Measurements from ENCODE around the gene IFRD1. TPM values are rescaled to one million over a fixed set of nuclear protein-coding genes. Genes with fewer than 3 reads are reported as not detected.

IFRD1 gene
- total RNA-seq, 1 experiment from 2014 or later = 67.8 TPM

- Histone ChIP-seq H2BK12ac (ENCODE audit: insufficient read length, low read depth, low read length) (no peak overlapping the region), H4K91ac (ENCODE audit: insufficient read length, low read depth, low read length) (no peak overlapping the region), H3K27me3 (ENCODE audit: insufficient read depth, low read length) (no peaks in the 10 kb centered on the region), H3K4me1 (ENCODE audit: insufficient read depth, low read length) (no peaks in the 10 kb centered on the region), H3K4me2 (ENCODE audit: insufficient read depth, insufficient read length, low read length) (no peak overlapping the region), H3K9ac (ENCODE audit: extremely low read depth, insufficient read length, low read length) (no peak overlapping the region), H2BK15ac (ENCODE audit: low read depth, low read length) (no peak overlapping the region), H4K5ac (ENCODE audit: insufficient read length, low read depth, low read length) (no peak overlapping the region), H2BK5ac (ENCODE audit: insufficient read length, low read length) (no peak overlapping the region), H4K20me1 (ENCODE audit: control insufficient read depth, insufficient read depth, insufficient read length) (no peaks in the 10 kb centered on the region), H2BK20ac (ENCODE audit: low read depth, low read length, poor library complexity, severe bottlenecking) (no peak overlapping the region), H3K18ac (ENCODE audit: insufficient read length, low read depth, low read length) (no peak overlapping the region), H4K8ac (replicated peaks; ENCODE audit: insufficient read length, low read depth, low read length) (no peak overlapping the region), H3K14ac (ENCODE audit: insufficient read depth, low read length) (no peak overlapping the region), H3K23ac (ENCODE audit: insufficient read length, low read depth, low read length) (no peak overlapping the region), H3K79me2 (ENCODE audit: insufficient read depth, low read length) (no peaks in the 10 kb centered on the region), H2AFZ (ENCODE audit: low read length) (no peak overlapping the region), H2AK5ac (ENCODE audit: insufficient read length, low read length) (no peak overlapping the region), H3K23me2 (ENCODE audit: insufficient read length, low read depth, low read length, poor library complexity, severe bottlenecking) (no peaks in the 10 kb centered on the region), H3K79me1 (ENCODE audit: insufficient read depth, low read depth, low read length, poor library complexity, severe bottlenecking) (no peaks in the 10 kb centered on the region), H3K4ac (ENCODE audit: low read depth, low read length) (no peak overlapping the region), H3K56ac (ENCODE audit: insufficient read length, low read depth, low read length) (no peak overlapping the region), H2BK120ac (ENCODE audit: low read depth, low read length, poor library complexity, severe bottlenecking) (no peak overlapping the region), H3T11ph (ENCODE audit: low read length) (no peak overlapping the region), H3K27ac (ENCODE audit: insufficient read length, low read depth, low read length) (no peak overlapping the region), H3K9me3 (ENCODE audit: control insufficient read depth, low read depth, low read length) (no peaks in the 10 kb centered on the region)
- Mint-ChIP-seq H3K36me3 (ENCODE audit: insufficient read depth in 1 of 3, low read depth in 3 of 3) (peaks cover 38 to 85% (median 80%) of the 10 kb centered on the region in 3 experiments; a peak in 6 of 7 replicates), H3K4me3 (no peak overlapping the region), H3K27ac (no peak overlapping the region; a peak in 1 of 7 replicates), H3K4me1 (peaks cover 0 to 4% of the 10 kb centered on the region in 2 experiments; a peak in 1 of 4 replicates), H3K9me3 (no peaks in the 10 kb centered on the region), H3K27me3 (ENCODE audit: low read depth) (no peaks in the 10 kb centered on the region)
- no CpG with 5 or more reads among the region's 4 CpGs for WGBS (ENCODE audit: extremely low coverage, insufficient read length, low lambda C conversion rate)
- no peak for TF ChIP-seq CTCF (conservative IDR thresholded peaks at IDR 0.05)
- no peak for DNase-seq
These were observed 19.9 kb downstream of the IFRD1 start for GRCh38 chr7:112470194-112470593.
